ENCODE data around the gene TUBGCP2. TPM values are rescaled to one million over a fixed set of nuclear protein-coding genes. Genes with fewer than 3 reads are reported as not detected.

Gene TUBGCP2
- total and polyA plus RNA-seq, 9 of the 15 experiments (the other 6 are each of a cell fraction or from before 2014, with no cell fraction given): 4.3 to 56.6 (median 28.4) TPM

- no peak for TF ChIP-seq HLTF (IDR thresholded peaks at IDR 0.05)
- TF ChIP-seq NCOA2 (IDR thresholded peaks at IDR 0.05; ENCODE audit: partially characterized antibody in 2 of 2): no peak
- peak; percentile 53 for TF ChIP-seq FIP1L1 (IDR thresholded peaks at IDR 0.05; ENCODE audit: low read depth, low read length, poor library complexity, severe bottlenecking)
- no peak for TF ChIP-seq DIDO1 (tag; IDR thresholded peaks at IDR 0.05; ENCODE audit: low read depth)
- TF ChIP-seq ELF4 (CRISPR knock-in tag; IDR thresholded peaks at IDR 0.05): no peak
- TF ChIP-seq RBM34 (IDR thresholded peaks at IDR 0.05; ENCODE audit: borderline replicate concordance, insufficient read depth, low read length): no peak
- TF ChIP-seq ZNF431 (CRISPR knock-in tag; IDR thresholded peaks at IDR 0.05): no peak
- TF ChIP-seq ZNF766 (CRISPR knock-in tag; conservative IDR thresholded peaks at IDR 0.05): no peak
- TF ChIP-seq ZNF561 (CRISPR knock-in tag; conservative IDR thresholded peaks at IDR 0.05): no peak
- TF ChIP-seq DEAF1 (CRISPR knock-in tag; IDR thresholded peaks at IDR 0.05): no peak
- TF ChIP-seq SRSF7 (optimal IDR thresholded peaks at IDR 0.05; ENCODE audit: low read depth, low read length): no peak
- TF ChIP-seq FOXJ3 (CRISPR knock-in tag; IDR thresholded peaks at IDR 0.05): no peak
- no peak for TF ChIP-seq SMARCA5 (IDR thresholded peaks at IDR 0.05)
- TF ChIP-seq SRSF9 (IDR thresholded peaks at IDR 0.05; ENCODE audit: borderline replicate concordance, low read depth, low read length): no peak
- TF ChIP-seq PTBP1 (IDR thresholded peaks at IDR 0.05; ENCODE audit: low read depth, low read length): no peak
- no peak for TF ChIP-seq POLR2AphosphoS2 (IDR thresholded peaks at IDR 0.05; ENCODE audit: low read length)
- no peak for TF ChIP-seq EP400 (IDR thresholded peaks at IDR 0.05)
- TF ChIP-seq, protein P1, sequence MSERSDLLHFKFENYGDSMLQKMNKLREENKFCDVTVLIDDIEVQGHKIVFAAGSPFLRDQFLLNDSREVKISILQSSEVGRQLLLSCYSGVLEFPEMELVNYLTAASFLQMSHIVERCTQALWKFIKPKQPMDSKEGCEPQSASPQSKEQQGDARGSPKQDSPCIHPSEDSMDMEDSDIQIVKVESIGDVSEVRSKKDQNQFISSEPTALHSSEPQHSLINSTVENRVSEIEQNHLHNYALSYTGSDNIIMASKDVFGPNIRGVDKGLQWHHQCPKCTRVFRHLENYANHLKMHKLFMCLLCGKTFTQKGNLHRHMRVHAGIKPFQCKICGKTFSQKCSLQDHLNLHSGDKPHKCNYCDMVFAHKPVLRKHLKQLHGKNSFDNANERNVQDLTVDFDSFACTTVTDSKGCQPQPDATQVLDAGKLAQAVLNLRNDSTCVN (CRISPR knock-in tag; IDR thresholded peaks at IDR 0.05): no peak
- no peak for TF ChIP-seq TBP (optimal IDR thresholded peaks at IDR 0.05; ENCODE audit: low read depth, low read length)
- no peak for TF ChIP-seq DLX4 (CRISPR knock-in tag; IDR thresholded peaks at IDR 0.05)
- TF ChIP-seq, protein P2, sequence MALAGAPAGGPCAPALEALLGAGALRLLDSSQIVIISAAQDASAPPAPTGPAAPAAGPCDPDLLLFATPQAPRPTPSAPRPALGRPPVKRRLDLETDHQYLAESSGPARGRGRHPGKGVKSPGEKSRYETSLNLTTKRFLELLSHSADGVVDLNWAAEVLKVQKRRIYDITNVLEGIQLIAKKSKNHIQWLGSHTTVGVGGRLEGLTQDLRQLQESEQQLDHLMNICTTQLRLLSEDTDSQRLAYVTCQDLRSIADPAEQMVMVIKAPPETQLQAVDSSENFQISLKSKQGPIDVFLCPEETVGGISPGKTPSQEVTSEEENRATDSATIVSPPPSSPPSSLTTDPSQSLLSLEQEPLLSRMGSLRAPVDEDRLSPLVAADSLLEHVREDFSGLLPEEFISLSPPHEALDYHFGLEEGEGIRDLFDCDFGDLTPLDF (CRISPR knock-in tag; IDR thresholded peaks at IDR 0.05): no peak
- TF ChIP-seq SAFB (IDR thresholded peaks at IDR 0.05; ENCODE audit: borderline replicate concordance, low read depth, low read length): no peak
- TF ChIP-seq CREM (IDR thresholded peaks at IDR 0.05; ENCODE audit: low read depth): no peak
- TF ChIP-seq FOSL1 (tag; conservative IDR thresholded peaks at IDR 0.05): no peak
- no peak for TF ChIP-seq TAF15 (IDR thresholded peaks at IDR 0.05; ENCODE audit: low read depth, low read length)
Observed at GRCh38 chr10:133260895-133261725, 47.6 kb downstream of the TUBGCP2 start (continued).
